HG02981 (cell line): ENCODE data around the gene MAOA.
"Not testable (repeated sequence)": the region's sequence is repeated elsewhere in the genome, so short reads cannot be mapped to it uniquely, and the experiment has no call there.

ENCODE experiments used
- ATAC-seq: cut with Tn5 transposase; IDR thresholded peaks from one replicate; pipeline ENCODE4 v1.9.1; 2021; ENCODE audit warnings: mild to moderate bottlenecking, moderate library complexity; ENCODE audit not compliant: unreplicated experiment

Gene MAOA

DNA sequence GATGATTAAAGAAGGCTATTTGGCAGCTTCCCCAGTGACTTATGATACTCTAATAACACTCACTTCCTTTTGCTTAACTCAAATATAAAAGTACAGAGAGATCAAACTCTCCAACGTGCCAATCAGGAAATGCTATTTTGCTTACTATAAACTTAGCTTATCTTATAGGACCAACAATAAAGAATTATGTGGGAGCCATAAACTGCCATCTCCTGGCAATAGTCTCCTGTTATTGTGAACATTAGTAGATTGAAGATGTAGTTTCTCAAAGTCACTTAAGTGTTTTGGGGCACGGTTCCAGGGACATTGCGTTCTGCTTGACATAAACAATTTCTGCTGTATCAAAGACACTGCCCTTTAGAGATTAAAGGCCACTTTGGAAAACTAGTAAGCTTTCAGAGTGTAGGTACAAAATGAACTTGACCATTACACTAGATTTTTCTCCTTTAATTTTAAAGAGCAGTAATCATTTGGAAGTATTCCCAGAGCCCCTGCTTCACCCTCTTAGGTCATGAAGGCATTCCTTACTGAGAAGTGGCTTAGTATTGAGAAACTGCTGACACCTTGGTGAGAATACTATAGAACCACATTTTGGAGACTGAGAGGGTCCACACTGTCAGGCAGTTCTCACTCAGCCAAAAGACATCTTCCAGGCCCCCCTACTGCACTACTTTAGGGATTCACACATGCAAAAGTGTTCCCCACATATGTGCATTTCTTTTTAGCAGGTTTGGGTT is 51.9 kb downstream of the MAOA start:
- no peak for ATAC-seq

DNA sequence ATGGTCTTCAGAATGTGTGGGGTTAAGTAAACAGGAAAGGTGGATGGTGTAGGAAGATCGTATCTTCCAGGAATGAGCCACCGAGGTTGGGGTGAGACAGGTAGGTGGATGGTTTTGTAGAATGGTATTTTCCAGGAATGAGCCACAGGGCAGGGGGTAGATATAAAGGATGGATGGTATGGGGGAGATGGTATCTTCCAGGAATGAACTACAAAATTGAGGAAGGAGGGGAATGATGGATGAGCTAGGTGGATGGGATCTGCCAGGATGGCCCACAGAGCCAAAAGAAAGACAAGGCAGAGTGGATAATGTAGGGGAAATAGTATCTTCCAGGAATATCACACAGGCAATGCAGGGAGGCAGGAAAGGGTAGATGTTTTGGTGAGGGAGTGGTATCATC is 60.0 kb downstream of the MAOA start:
- ATAC-seq = no peak

DNA sequence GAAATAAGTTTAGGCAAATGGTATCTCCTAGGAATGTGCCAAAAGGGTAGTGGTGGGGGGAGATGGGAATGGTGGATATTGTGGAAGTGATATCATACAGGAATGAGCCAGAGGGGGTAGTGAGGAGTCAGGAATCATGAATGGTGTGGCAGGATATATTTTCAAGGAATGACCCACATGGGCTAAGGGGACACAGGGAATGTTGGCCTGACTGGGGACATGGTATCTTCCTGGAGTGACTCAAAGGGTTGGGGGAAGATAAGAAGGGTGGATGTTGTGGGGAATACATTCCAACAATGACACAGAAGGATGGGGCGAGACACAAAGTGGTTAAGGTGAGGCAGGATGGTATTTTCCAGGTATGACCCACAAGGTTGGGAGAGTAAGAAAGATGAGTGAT is 60.6 kb downstream of the MAOA start:
- ATAC-seq = no peak

DNA sequence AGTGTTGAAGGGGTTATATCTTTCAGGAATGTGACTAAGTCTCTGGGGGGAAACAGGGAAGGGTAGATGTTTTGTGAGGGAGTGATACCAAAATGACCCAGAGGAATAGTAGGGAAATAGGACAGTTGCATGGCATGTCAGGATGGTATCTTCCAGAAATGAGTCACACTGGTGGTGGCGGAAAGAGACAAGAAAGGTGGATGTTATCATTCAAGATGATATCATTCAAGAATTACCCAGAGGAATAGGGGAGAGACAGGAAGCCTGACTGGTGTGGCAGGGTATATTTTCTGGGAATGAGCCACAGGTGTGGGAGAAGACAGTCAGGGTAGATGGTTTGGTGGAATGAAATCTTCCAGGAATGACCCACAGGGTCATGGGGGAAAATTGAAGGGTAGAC is 61.1 kb downstream of the MAOA start:
- no peak for ATAC-seq

DNA sequence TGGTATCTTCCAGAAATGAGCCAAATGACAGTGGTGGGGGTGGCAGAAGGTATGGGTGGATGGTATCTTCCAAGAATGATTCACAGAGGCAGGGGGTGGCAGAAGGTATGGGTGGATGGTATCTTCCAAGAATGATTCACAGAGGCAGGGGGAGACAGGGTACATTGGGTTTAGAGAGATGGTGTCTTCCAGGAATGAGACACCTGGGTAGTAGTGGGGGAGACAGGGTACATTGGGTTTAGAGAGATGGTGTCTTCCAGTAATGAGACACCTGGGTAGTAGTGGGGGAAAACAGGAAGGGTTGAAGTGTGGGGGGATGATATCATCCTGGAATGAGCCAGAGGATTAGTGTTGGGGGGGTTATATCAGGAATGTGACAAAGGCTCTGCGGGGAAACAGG is 62.0 kb downstream of the MAOA start:
- ATAC-seq = no peak

DNA sequence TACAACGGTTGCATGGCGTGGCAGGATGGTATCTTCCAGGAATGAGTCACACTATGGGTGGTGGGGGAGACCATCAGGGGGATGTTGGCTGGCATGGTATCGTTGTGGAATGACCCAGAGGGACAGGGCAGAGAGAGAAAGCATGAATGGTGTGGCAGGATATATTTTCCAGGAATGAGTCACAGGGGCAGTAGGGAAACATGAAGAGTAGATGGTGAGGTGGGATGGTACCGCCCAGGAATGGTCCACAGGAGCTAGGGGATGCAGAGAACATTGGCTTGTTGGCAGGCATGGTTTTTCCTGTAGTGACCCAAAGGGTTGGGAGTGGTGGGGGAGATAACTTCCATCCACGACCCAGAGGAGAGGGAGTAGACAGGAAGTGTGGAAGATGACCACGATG is 62.4 kb downstream of the MAOA start:
- ATAC-seq = no peak

DNA sequence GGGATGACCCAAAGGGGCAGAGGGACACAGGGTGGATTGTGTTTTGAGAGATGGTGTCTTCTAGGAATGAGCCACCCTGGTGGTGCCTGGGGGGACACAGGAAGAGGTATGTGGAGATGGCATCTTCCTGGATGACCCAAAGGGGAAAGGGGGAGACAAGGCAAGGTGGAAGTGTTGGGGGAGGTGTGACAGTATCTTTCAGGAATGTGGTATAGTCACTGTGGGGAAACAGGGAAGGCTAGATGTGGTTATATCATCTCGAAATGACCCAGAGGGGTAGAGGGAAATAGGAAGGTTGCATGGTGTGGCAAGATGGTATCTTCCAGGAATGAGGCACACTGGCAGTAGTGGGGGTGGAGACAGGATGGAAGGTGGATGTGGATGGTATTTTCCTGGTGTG is 62.9 kb downstream of the MAOA start:
- ATAC-seq = no peak

DNA sequence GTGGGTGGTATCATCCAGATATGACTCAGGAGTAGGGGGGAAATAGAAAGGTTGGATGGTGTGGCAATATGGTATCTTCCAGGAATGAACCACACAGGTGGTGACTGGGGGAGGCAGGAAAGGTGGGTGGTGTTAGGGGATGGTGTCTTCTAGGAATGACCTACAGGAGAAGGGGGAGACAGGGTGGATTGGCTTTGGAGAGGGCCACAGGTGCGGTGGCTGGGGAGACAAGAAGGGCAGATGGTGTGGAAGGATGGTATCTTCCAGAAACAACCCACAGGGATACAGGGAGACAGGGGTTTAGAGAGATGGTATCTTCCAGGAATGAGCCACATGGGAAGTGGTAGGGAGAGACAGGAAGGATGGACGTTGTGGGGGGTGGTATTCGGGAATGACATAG is 64.0 kb downstream of the MAOA start:
- ATAC-seq = no peak

DNA sequence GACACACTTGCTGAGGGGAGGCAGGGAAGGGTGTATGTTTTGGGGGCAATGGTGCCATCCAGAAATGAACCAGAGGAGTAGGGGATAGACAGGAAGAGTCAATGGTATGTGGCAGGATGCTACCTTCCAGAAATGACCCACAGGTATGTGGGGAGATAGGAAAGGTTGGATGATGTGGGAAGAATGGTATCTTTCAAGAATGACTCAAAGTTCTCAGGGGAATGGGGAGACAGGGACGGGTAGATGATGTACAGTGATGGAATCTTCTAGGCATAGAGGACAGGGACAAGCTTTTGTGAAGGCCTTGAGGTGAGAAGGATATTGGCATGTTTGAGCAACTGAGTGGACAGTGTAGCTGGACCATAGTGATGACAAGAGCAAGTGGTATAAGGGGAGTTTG is 64.9 kb downstream of the MAOA start:
- ATAC-seq = no peak

DNA sequence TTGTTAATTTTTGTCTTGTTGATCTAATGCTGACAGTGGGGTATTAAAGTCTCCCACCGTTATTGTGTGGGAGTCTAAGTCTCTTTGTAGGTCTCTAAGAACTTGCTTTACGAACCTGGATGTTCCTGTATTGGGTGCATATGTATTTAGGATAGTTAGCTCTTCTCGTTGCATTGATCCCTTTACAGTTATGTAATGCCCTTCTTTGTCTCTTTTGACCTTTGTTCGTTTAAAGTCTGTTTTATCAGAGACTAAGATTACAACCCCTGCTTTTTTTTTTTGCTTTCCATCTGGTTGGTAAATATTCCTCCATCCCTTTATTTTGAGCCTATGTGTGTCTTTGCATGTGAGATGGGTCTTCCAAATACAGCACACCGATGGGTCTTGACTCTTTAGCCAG is 69.1 kb downstream of the MAOA start:
- ATAC-seq = not testable (repeated sequence)

DNA sequence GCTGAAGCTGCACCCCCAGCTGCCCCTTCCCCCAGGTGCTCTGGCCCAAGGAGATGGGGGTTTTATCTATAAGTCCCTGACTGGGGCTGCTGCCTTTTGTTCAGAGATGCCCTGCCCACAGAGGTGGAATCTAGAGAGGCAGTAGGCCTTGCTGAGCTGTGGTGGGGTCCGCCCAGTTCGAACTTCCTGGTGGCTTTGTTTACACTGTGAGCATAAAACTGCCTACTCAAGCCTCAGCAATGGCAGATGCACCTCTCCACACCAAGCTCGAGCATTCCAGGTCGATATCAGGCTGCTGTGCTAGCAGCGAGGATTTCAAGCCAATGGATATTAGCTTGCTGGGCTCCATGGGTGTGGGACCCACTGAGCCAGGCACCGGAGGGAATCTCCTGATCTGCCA is 71.2 kb downstream of the MAOA start:
- not testable (repeated sequence) for ATAC-seq

DNA sequence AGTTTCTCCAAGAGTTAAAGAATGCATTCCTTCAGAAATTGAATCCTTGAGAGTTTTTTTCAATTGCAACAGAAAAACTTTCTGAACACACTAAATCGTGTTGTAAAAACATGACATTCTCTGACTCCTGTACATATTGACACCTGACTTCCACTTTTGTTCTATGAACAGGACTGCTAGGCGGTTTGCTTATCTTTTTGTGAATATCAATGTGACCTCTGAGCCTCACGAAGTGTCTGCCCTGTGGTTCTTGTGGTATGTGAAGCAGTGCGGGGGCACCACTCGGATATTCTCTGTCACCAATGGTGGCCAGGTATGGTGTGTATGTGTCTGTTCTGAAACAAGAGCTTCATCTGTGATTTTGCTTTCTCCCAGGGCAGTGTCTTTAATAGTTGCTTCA is 71.9 kb downstream of the MAOA start:
- no peak for ATAC-seq

DNA sequence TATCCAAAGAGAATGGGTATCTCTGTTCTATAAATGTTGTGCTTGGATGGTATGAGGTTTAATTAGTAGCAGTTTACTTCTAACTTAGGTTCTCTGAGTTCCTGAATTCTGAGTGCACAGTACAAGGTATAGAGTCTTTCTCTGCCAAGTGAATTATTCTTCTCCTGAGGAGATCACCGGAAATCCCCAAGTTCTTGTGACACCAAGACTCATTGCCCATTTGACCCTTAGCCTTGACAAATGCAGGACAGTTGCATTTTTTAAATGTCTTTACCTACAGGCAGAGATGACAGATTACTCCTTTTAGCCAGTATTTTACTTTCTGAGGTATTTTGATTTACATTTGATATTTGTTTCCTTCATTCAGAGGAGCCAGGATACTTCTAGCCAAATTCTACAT is 72.9 kb downstream of the MAOA start:
- ATAC-seq = no peak

DNA sequence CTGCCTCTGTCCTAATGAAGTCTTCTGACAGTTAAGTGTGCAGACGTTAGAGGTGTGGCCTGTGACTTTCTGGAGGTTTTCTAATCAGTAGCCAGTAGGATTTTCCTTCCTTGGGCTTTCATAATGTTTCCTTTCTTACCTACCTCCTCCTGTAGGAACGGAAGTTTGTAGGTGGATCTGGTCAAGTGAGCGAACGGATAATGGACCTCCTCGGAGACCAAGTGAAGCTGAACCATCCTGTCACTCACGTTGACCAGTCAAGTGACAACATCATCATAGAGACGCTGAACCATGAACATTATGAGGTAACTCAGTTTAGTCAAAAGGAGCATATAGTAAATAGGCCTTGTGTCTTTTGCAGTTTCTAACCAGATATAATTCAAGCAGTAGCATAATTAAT is 75.0 kb downstream of the MAOA start:
- ATAC-seq = no peak

DNA sequence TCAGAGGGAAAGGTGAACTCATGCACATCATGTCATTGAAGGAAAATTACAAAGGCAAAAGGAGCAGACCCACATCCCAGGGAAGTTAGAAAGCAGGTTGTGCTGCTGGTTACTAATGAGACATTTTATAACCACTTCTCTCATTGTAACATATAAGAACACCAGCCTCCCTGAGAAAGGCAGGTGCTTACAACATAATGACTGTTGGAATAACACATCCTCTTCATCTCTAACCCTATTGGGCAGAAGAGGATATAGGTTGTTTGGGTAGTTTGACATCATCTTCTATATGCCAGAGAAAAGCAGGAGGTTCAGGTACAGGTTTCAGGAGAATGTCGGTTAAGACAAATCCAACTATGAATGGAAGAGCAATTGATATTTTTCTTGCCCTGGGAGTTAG is 77.6 kb downstream of the MAOA start:
- no peak for ATAC-seq

DNA sequence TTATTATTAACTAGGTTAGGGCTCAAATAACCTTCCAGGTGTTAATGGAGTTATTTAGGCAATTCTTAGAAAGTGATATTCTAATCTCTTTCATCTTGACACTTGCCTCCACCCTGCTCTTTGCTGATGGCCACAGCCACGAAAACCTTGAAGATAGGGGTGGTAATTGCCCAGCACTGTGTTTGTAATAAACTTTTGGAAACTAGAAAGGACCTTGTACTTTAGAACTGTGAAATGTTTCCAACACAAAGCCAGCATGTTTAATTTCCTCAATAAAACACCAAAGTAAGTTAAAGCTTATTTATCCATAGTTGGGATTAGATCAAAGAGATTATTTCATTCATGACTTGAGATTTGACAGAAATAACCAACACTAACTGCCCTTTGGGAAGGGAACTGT is 78.3 kb downstream of the MAOA start:
- ATAC-seq = no peak

DNA sequence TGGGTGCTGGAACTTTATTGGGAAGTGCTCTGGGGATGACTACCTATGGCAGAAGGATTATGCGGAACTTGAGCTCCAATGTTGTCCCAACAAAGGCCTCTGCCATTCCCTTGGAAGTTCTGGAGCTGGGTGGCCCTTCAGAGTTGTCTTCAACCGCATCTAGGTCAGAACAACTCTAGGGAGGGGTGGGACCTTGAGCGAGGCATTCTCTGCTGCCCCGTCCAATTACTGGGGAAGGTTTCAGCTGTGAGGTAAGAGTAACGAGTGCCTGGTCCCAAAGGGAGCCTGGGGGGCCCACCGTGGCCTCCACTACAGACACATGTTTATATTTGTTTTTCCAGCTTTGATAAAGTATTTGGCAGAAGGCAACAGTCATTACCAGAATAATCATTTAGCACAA is 79.4 kb downstream of the MAOA start:
- ATAC-seq = no peak

DNA sequence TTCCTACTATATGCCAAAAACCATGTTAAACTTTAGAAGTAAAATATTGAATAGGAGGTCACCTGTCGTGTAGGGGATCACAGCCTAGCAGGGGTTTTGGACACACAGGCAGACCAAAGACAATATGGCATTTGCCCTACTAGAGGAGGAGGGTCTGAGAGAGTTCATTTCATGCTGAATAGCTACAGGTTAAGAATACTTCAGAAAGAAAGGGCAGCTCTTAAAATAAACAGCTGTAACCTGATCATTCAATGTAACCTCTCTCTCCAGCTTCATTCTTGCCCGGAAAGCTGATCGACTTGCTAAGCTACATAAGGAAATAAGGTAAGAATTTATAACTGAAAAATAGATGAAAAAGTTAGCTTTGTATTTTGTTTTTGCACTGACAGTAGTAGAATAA is 79.9 kb downstream of the MAOA start:
- no peak for ATAC-seq

DNA sequence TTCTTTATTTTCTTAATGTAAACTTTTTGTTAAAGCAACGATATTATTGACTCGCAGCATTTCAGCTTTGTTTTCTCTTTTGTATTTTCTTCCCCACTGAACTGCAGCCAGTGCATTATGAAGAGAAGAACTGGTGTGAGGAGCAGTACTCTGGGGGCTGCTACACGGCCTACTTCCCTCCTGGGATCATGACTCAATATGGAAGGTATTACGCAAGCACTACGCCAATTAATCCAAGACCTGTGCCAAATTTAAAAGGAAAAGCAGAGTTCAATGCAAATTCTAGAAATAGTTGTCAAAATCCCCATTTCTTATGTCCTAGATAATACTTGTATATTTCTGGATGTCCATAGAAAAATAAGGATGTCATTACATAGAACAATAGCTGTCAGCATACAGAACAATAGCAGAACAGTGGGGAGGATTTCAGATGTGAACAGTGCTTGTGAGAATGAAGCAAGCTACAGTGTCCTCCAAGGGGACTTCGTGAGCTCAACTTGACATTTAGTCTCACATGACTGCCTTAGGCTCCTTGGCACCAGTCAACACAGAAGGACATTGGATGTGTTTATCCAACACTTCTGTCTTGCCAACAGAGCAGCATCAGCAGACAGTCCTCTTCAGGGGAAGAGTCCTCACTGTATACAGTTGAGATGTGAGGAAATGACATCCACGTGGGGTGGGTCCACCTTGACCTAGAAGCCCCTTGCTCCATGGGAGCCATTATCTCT is 85.9 kb downstream of the MAOA start:
- no peak for ATAC-seq

DNA sequence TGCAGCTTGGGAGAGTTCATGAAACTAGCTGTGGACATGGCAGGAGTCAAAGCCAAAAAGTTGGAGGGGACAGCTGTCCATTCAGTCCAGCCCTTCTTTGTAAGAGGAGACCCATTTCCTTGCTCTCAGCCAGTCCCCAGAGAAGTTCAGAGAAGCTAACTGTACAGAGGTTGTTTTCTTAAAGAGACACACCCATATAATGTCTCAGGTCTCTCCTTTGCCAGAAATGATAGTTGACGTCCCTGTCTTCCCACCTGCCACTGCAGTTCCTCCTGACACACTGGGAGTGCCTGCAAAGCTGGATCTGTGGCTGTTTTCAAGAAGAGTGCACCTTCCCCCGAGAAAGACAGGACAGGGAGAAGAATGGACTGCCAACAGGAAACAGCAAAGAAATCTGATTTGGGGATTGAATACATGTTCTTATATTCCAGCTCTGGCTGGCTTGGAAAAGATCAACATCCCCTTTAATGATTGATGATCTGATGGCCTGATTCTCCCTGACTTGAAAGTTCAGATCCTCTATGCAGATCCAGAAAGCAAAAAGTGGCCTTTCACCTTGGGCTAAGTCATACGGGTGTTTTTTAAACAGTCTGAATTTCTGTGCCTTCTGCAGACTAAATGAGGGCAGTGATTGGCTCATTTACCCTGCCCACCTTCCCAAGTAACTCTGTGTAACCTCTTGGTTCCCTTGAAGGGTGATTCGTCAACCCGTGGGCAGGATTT is 87.2 kb downstream of the MAOA start:
- ATAC-seq = no peak

DNA sequence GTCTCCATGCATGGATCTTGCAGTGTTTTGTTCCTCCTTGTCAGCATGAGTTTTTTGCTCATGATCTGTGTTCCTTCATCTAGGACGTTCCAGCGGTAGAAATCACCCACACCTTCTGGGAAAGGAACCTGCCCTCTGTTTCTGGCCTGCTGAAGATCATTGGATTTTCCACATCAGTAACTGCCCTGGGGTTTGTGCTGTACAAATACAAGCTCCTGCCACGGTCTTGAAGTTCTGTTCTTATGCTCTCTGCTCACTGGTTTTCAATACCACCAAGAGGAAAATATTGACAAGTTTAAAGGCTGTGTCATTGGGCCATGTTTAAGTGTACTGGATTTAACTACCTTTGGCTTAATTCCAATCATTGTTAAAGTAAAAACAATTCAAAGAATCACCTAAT is 88.2 kb downstream of the MAOA start:
- ATAC-seq = no peak
